DMS114 treated with DMSO at 0.1 percent for 48 hours (cell line): ENCODE data around the gene P2RY2.
"Not testable (repeated sequence)": the region's sequence is repeated elsewhere in the genome, so short reads cannot be mapped to it uniquely, and the experiment has no call there.

Source experiments
- DNase-seq: peaks from one replicate; lab custom pipeline; 2025; ENCODE audit not compliant: unreplicated experiment; lab: John Stamatoyannopoulos, UW

P2RY2 gene

GRCh38 chr11:73265278-73265810 lies 47.3 kb downstream of the P2RY2 start:
- DNase-seq, result no peak

GRCh38 chr11:73265853-73266645 lies 48.0 kb downstream of the P2RY2 start:
- no peak for DNase-seq

GRCh38 chr11:73266646-73267020 lies 48.6 kb downstream of the P2RY2 start:
- no peak for DNase-seq

GRCh38 chr11:73267122-73267846 lies 49.2 kb downstream of the P2RY2 start:
- no peak for DNase-seq

DNA sequence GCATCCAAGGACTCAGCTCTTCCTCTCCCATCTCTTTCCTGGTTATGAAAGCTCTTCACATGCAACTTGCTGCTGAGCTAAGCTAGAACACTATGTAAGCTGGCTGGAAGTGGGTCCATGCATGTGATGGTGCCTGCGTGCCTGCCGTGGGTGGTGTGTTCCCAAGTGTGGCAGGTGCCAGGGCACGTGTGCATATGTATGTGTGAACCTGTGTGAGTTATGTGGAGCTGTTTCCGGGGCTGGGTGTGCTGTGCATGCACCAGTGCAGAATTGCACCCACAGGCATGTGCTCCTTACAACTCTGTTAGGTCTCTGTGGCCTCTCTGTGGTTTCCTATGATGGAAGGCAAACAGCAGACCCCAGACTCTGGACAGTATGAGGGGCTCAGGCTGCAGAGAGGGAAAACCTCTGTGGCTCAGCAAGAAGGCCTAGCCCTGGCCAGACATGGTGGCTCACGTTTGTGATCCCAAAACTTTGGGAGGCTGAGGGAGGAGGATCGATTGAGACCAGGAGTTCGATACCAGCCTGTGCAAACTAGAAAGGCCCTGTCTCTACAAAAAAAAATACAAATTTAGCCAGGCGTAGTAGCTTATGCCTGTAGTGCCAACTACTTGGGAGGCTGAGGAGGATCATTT lies 49.9 kb downstream of the P2RY2 start:
- no peak for DNase-seq

DNA sequence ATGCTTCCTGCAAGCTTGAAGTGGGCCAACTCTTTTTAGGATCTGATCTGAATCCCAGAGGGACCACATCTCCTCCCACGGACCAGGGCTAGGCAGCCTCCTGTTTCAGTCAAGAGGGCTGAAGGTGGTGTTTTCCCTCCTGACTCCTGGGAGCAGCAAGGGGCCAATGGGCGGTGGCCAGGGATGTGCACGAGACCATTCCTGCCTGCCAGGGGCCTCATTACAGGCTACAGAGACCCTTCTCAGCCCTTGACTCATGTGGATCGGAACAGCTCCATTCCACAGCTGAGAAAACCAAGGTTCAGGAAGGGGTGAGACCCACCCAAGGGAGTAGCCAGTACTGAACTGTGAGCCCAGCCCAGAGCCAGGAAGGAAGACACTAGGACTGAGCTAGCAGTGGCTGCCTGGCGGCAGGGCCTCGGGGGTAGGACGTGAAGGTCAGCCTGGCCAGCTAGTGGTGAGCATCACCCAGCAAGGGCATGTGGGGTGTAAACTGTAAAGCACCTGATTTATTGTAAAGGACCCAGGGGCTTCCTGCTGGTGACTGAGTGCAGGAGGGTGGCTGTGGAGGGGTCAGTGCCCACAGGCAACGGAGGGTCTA lies 50.7 kb downstream of the P2RY2 start:
- no peak for DNase-seq

- no peak for DNase-seq
Observed at GRCh38 chr11:73269459-73270015, 51.5 kb downstream of the P2RY2 start.

DNA sequence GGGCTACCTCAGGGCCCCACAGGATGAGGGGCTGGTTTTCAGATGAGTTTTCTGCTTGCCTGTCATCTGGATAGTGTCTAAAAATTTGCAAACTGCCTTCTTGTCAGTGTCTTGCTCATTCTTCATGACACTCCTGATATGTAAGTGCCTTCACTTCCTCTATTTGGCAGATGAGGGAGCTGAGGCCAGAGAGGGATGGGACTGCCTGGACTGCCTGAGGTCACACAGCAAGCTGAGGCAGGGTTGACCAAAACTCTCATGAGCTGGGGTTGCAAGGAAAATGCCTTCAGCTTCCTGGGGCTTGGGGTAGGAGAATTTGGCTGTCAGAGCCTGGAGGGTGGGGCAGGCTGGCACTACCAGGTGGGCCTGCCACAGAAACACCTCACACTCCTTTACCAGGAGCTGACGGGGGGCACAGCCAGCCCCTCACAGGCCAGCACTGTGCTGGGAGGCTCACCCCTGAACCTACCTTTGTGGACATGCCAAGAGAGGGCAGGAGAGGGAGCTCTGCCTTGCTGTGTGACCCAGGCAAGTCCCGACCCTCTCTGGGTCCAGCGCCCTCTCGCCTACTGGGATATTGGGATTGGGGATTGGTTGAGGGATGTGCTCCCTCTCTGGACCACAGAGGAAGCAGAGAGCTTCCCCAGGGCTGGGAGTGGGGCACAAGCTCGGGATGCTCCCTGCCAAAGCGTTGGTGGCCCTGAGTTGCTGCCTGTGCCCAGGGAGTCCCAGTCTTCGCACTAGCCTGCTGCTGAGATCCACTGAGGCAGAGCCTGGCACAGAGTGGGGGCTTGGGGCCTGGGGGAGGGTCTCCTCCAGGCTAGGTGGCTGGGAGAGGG lies 52.2 kb downstream of the P2RY2 start:
- no peak for DNase-seq

- DNase-seq, result no peak
Observed at GRCh38 chr11:73270855-73271477, 52.9 kb downstream of the P2RY2 start.

DNA sequence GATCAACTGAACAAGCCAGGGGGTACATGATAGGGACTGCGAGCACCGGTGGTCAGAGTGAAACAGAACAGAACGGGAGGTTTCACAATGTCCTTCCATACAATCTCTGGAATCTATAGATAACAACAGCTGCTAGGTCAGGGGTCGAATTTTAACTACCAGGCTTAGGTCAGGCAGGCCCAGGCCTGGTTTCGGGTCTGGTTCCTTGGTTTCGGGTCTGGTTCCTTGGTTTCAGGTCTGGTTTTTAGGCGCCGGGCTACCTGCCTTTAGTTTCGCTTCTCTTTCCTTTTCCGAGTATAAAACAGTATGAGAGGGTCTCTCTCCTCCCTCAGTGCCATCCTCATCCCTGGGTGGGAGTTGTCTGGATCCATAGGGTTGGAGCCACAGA lies 53.4 kb downstream of the P2RY2 start:
- DNase-seq, result not testable (repeated sequence)

DNA sequence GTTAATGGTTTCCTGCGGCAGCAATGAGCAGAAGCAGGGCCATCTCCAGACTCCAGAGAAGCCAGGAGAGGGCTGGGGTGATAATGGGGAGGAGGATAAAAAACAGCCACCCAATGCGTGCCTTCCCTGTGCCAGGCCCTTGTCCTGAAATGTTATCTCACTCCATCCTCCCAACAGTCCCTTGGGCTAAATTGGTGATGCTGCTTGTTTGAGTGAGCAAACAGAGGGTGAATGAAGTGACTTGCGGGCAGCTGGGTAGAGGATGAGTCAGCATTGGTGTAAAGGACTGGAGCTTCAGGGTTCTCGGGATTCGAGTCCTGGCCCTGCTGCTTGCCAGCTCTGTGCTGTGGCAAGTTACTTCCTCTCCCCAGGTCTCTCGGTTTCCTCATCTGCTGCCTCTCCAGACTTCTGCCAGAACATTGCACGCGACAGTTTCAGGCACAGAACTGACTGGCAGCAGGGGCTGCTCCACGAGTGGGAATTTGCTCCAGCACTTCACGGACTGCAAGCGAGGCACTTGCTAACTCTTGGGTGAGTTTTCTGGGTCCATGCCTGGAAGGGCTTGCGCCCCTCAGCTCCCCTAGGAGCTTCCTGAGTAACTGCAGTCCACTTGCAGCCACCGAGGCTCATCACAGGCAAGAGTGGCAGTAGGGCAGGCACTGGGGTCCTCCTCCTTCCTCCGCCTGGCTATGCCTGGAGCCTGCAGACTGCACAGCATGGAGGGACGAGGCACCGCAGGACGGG lies 54.0 kb downstream of the P2RY2 start, which contains the start of gene P2RY6:
Gene P2RY6, plus strand, starts transcription at position 403 of the 744 bp plus-strand sequence. CDS start 24,181 bp downstream, outside the sequence.
- no peak for DNase-seq

DNA sequence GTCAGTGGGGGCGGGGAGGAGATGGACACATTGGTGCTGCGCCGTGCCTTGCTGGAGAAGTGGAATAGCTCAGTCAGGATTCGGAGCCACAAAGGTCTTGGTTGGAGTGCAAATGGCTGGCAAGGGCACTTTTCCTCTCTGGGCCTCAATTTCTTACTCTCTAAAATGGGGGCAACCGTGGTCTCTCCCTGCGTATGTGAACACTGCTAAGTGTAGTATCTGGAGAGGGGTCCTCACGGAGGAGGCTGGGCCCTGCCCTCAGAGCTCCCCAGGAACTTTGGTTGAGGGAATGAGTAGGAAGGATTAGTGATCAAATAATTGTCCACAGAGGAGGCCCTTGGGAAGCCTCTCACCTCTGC lies 54.6 kb downstream of the P2RY2 start:
- no peak for DNase-seq

DNA sequence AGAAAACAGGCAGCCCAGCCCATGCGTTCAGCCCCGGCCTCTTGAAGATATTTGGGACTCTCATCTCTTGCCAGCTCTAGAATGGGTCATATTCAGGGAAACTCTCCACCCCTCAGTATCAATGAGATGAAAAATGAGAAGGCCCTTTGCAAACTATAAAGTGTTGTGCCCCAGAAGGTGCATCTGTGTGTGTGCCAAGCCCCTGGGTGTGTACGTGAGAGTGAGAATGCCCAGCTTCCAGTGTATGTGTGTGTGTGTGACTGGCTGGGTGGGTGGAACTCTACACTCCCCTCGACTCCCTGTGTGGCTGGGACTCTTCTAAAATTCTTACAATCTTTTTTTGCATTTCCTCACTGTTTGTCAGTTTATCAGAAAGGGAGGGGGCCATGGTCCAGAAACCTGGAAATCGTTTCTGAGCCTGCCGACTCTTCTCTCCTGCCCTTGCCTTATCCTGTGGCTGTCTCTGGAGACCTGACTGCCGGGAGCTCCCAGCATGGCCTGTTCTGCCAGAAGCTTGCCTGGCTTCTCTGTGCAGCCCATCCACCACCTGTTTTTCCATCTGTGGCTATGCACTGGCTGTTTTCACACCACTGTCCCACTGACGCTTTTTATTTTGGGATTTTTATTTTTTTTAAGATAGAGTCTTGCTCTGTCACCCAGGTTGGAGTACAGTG lies 55.3 kb downstream of the P2RY2 start:
- DNase-seq, result no peak

- not testable (repeated sequence) for DNase-seq
Observed at GRCh38 chr11:73274191-73274590, 56.1 kb downstream of the P2RY2 start.

DNA sequence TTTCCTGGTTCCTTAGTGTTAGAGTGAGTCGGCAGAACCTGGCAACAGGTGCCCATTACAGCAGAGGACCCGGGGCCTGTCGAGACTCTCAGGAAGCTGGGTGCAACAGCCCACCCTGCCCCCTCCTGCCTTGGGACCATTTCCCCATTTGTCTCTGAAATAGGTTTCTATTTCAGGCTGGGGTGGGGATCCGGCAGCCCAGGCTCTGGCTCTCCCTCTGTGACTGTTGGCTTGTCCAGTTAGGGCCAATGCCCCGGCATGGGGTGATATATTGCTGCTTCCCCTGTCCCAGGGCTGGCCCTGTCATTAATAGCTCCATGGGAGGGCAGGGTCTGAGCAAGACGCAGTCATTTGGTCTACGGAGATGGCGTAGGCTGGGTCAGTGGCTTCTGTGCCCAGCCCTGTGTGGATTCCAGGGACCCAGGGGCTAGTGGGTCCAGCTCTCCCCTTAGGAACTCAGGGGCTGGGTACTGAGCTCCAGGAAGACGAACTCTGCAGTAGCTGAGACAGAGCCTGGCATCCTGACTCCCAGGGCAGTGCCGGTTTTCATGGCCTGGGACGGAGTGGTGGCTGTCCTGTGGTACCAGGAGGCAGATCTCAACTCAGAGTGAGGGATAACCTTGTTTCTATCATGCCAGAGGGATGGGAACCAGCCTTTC lies 56.8 kb downstream of the P2RY2 start:
- no peak for DNase-seq

- DNase-seq, result no peak
Observed at GRCh38 chr11:73275381-73275750, 57.3 kb downstream of the P2RY2 start.

DNA sequence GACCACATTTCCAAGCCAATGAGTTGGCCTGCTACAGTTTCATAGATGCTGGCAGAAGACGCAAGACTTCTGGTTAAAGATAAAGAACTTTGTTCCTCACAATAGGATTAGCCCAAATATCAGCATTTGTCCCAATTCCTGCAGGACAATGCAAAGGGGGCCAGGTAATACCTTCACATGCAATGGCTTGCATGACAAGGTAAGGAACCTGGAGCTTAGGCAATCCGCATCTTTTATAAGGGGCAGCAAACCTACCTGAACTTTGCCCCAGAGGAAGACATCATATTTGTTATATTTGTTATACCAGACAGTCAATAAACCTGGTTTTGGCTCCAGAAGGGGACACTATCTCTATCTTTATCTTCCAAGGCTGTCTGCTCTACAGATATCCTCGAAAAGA lies 59.4 kb downstream of the P2RY2 start:
- no peak for DNase-seq

DNA sequence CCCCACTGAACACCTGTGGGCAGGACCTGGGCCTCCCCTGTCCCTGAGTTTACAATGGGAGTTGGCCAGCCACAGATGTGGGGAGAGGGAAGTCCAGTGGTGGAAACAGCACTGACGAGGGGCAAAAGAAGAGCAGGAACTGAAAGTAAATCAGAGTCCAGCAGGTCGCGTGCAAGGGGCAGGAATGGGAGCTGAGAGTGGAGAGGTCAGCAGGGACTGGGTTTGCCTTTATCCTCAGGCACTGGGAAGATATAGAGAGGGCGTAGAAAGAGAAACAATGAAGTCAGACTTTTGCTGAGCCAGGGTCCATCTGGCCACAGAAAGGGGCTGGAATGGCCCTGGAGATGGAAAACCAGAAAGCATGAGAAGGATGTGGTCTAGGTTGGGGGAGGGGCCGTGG lies 62.5 kb downstream of the P2RY2 start:
- no peak for DNase-seq
